H1 (cell line): ENCODE results near the gene NPTXR. TPM values are rescaled to one million over a fixed set of nuclear protein-coding genes. Genes with fewer than 3 reads are reported as not detected.

ENCODE experiments used
- ASH2L ChIP-seq: fragments of 200-600, 300-600 bp; sonication (generic); IDR thresholded peaks from one replicate; pipeline ENCODE4 v1.7.1; 2017; ENCODE audit warnings: low read length
- BACH1 ChIP-seq: IDR thresholded peaks from 2 replicates; pipeline ENCODE4 v1.6.1; 2012; ENCODE audit warnings: low read length, improper control_type of control experiment
- CEBPB ChIP-seq: IDR thresholded peaks from 2 replicates; pipeline ENCODE4 v1.6.1; 2012; ENCODE audit warnings: low read depth, low read length
- CHD1 ChIP-seq: IDR thresholded peaks from 2 replicates; pipeline ENCODE4 v1.6.1; 2012; ENCODE audit warnings: low read depth, low read length, improper control_type of control experiment
- CTBP2 ChIP-seq: IDR thresholded peaks from 2 replicates; pipeline ENCODE4 v1.7.0; 2011; ENCODE audit warnings: borderline replicate concordance, mild to moderate bottlenecking, moderate library complexity, mixed read lengths, low read length; ENCODE audit not compliant: insufficient read depth, insufficient read length
- EZH2 ChIP-seq: fragments of 200-600 bp; sonication (generic); IDR thresholded peaks from 2 replicates; pipeline ENCODE4 v1.7.1; 2012; ENCODE audit warnings: low read depth, mild to moderate bottlenecking, moderate library complexity, low read length, inconsistent platforms; ENCODE audit not compliant: severe bottlenecking
- FOSL1 ChIP-seq: IDR thresholded peaks from 2 replicates; pipeline ENCODE4 v1.6.1; 2011; ENCODE audit warnings: mild to moderate bottlenecking, low read depth, low read length, moderate library complexity; ENCODE audit not compliant: insufficient read depth
- GABPA ChIP-seq: IDR thresholded peaks from 2 replicates; pipeline ENCODE4 v1.6.1; 2011; ENCODE audit warnings: mild to moderate bottlenecking, low read length, moderate library complexity, borderline replicate concordance; ENCODE audit not compliant: insufficient read depth
- JUN ChIP-seq: IDR thresholded peaks from 2 replicates; pipeline ENCODE4 v1.6.1; 2011; ENCODE audit warnings: low read depth, mild to moderate bottlenecking, improper control_type of control experiment, low read length
- JUND ChIP-seq: IDR thresholded peaks from 2 replicates; pipeline ENCODE4 v1.6.1; 2011; ENCODE audit warnings: mild to moderate bottlenecking, improper control_type of control experiment, low read length
- KDM1A ChIP-seq: fragments of 200-600, 300-600 bp; sonication (generic); IDR thresholded peaks from 2 replicates; pipeline ENCODE4 v1.7.1; 2016; ENCODE audit warnings: mild to moderate bottlenecking, low read length, borderline replicate concordance
- NANOG ChIP-seq: IDR thresholded peaks from 2 replicates; pipeline ENCODE4 v1.6.1; 2011; ENCODE audit warnings: low read length, low read depth, mild to moderate bottlenecking, inconsistent platforms; ENCODE audit not compliant: insufficient read depth, poor library complexity, severe bottlenecking
- POLR2AphosphoS5 ChIP-seq: IDR thresholded peaks from 2 replicates; pipeline ENCODE4 v1.6.1; 2011; ENCODE audit warnings: low read depth, low read length
- RXRA ChIP-seq: IDR thresholded peaks from 2 replicates; pipeline ENCODE4 v1.6.1; 2011; ENCODE audit warnings: low read depth, mild to moderate bottlenecking, low read length, moderate library complexity; ENCODE audit not compliant: insufficient read depth
- SIRT6 ChIP-seq: IDR thresholded peaks from one replicate; pipeline ENCODE4 v1.7.1; 2012; ENCODE audit warnings: low read length, inconsistent platforms
- SIX5 ChIP-seq: IDR thresholded peaks from 2 replicates; pipeline ENCODE4 v1.6.1; 2011; ENCODE audit warnings: mild to moderate bottlenecking, low read depth, low read length
- SUZ12 ChIP-seq: fragments of 200-600 bp; sonication (generic); IDR thresholded peaks from 2 replicates; pipeline ENCODE4 v1.6.1; 2012; ENCODE audit warnings: mild to moderate bottlenecking, inconsistent platforms, low read length, moderate library complexity, mixed read lengths
- TAF1 ChIP-seq: IDR thresholded peaks from 2 replicates; pipeline ENCODE4 v1.6.1; 2011; ENCODE audit warnings: mild to moderate bottlenecking, low read depth, low read length
- TAF7 ChIP-seq: optimal IDR thresholded peaks from 2 replicates; pipeline ENCODE3; 2011; ENCODE audit warnings: low read depth, mild to moderate bottlenecking, inconsistent platforms, low read length, moderate library complexity, borderline replicate concordance
- TCF12 ChIP-seq: IDR thresholded peaks from 2 replicates; pipeline ENCODE4 v1.6.1; 2011; ENCODE audit warnings: low read depth, mild to moderate bottlenecking, low read length
- TEAD4 ChIP-seq: IDR thresholded peaks from 2 replicates; pipeline ENCODE4 v1.6.1; 2012; ENCODE audit warnings: low read depth, low read length, inconsistent platforms, mixed read lengths
- USF2 ChIP-seq: IDR thresholded peaks from 2 replicates; pipeline ENCODE4 v1.6.1; 2011; ENCODE audit warnings: low read length, improper control_type of control experiment
- YY1 ChIP-seq: IDR thresholded peaks from 2 replicates; pipeline ENCODE4 v1.6.1; 2011; ENCODE audit warnings: low read depth, mild to moderate bottlenecking, low read length
- polyA plus RNA-seq, 7 experiments: library from polyadenylated mRNA; depleted of rRNA in 3 of 7; stranded (reverse) in 5 of 7; unstranded in 2 of 7; fragments of >200 nt in 5 of 7; fragments of 200-250 nt in 2 of 7; gene quantifications; 1 replicate in 5 of 7; 2 replicates in 1 of 7; 4 replicates in 1 of 7; pipeline versions ENCODE4 v1.2.1 to v1.2.3, GENCODE V29; 2011 to 2013; ENCODE audit warnings: missing spikeins in 2 of 7, mixed read lengths in 2 of 7
- total RNA-seq: library from RNA; stranded (reverse); fragmentation: NEBNext Ultra II Directional; extraction: Animal tissue kit (Norgen Biotek cat#: 25700); gene quantifications from 2 replicates; pipeline ENCODE4 v1.2.1, GENCODE V29; 2021
- TF ChIP-seq, protein P1 (sequence below): IDR thresholded peaks from 2 replicates; pipeline ENCODE4 v1.6.1; 2012; ENCODE audit warnings: inconsistent platforms

Gene NPTXR
- total and polyA plus RNA-seq, 2 of the 8 experiments (the other 6 are each of a cell fraction or from before 2014, with no cell fraction given), result 3.7 to 6.4 TPM

- no peak for TF ChIP-seq BACH1
- TF ChIP-seq NANOG, result no peak
- TF ChIP-seq SIRT6, result no peak
- TF ChIP-seq YY1, result no peak
- TF ChIP-seq POLR2AphosphoS5, result no peak
- TF ChIP-seq FOSL1, result no peak
- no peak for TF ChIP-seq KDM1A
- TF ChIP-seq TEAD4, result no peak
- no peak for TF ChIP-seq CHD1
- TF ChIP-seq CTBP2, result no peak
- TF ChIP-seq GABPA, result no peak
- no peak for TF ChIP-seq ASH2L
- no peak for TF ChIP-seq USF2
- TF ChIP-seq JUND, result no peak
- peak; percentile 22 for TF ChIP-seq TAF7
- no peak for TF ChIP-seq JUN
- TF ChIP-seq, protein P1, sequence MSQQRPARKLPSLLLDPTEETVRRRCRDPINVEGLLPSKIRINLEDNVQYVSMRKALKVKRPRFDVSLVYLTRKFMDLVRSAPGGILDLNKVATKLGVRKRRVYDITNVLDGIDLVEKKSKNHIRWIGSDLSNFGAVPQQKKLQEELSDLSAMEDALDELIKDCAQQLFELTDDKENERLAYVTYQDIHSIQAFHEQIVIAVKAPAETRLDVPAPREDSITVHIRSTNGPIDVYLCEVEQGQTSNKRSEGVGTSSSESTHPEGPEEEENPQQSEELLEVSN, result no peak
- TF ChIP-seq SIX5, result no peak
- TF ChIP-seq CEBPB, result no peak
- no peak for TF ChIP-seq RXRA
- TF ChIP-seq TCF12, result no peak
- TF ChIP-seq SUZ12, result no peak
- TF ChIP-seq TAF1, result peak; percentile 84
- TF ChIP-seq EZH2, result no peak
Observed at GRCh38 chr22:38843657-38844314, at the start of gene NPTXR (continued).
